ENCODE data around the gene TNFRSF4. TPM values are rescaled to one million over a fixed set of nuclear protein-coding genes. Genes with fewer than 3 reads are reported as not detected.

Gene TNFRSF4
- not detected in 2 replicates for total RNA-seq

GRCh38 chr1:1213345-1214265 lies at the start of gene TNFRSF4:
TSS of gene TNFRSF4 (minus strand) at chr1:1214153. CDS start at chr1:1214127, 26 bp downstream.

GRCh38 chr1:1246577-1247340 lies 32.8 kb upstream of the TNFRSF4 start, which contains the start of gene C1QTNF12:
TSS of gene C1QTNF12 (minus strand) at chr1:1246722. CDS start at chr1:1246690, 32 bp downstream.

GRCh38 chr1:1232208-1232795 lies 18.3 kb upstream of the TNFRSF4 start, which contains the start of gene B3GALT6:
TSS of gene B3GALT6 (plus strand) at chr1:1232237. CDS start at chr1:1232279, 42 bp downstream.

DNA sequence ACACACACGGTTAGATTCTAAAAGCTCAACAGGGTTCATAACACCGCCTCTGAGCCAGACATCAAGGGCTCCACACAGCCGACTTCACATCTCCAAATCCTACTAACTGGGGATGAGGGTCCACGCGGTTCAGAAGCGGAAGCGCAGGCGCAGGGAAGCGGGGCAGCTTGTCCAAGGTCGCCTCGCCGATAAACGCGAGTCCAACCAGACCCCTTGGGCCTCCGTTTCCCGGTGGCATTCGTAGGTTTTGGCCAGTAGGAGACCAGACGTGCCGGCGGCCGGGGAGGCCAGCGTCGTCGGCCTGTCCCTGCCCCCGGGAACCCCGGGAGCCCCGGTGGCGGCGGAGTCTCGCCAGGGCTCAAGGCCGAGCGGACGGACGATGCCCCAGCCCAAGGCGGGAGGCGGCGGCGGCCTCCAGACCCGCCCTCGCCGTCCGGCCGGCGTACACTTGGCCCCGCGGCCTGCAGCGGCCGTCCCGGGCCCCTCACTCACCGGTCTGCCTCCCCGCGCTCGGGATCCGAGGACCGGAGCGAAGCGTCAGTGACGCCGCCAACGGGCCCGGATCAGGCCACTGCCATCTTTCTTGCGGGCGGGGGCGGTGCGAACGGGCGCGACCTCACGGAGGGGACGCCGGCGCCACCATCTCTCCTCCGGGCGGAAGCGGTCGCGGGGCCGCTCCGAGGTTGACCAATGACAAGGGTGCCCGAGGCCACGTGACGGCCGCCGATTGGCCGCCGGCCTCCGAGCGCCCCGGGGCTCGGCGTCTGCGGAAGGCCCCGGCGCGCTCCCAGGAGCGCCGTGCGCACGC lies 17.7 kb upstream of the TNFRSF4 start, which contains the start of gene SDF4:
SDF4 (minus strand) TSS at position 602 of the 808 bp plus-strand sequence. CDS start 3,229 bp downstream, outside the sequence.

DNA sequence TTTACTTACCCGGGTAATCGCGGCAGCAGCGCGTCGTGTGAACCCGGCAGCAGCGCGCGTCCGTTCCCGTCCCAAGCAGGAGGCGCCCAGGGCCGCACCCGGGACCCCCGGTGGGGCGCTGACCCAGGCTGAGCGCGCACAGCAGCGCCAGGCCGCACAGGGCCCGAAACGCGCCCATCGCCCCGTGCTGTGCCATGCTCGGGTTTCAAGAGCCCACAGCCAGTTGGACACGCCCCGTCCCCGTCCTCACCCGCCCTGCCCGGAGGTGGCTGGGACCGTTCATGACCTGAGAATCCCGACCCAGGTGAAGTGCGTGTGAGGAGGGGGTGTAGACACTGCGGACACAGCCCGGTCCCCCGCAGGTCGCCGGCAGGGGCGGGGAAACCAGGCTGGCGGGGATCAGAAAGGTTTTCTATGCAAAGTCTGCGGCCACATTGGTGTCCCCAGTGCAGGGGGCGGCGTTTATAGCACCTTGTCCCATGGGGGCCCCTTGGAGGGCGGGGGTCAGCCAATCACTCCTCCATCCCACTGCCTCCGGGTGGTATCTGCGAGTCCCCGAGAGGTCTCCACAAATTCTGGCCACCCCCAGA lies 7.5 kb downstream of the TNFRSF4 start, which contains the start of gene TNFRSF18:
TNFRSF18 (minus strand) TSS at position 217 of the 590 bp plus-strand sequence; CDS start at position 196, 21 bp downstream.

GRCh38 chr1:1173793-1174415 lies 40.0 kb downstream of the TNFRSF4 start, which contains the start of gene TTLL10:
TSS of gene TTLL10 (plus strand) at chr1:1173880. CDS start at chr1:1179216, 5,336 bp downstream.

Other genes starting within 250 kb of the TNFRSF4 start
- 3.6 and 9.2 TPM in 2 replicates for gene PLEKHN1, start 247.7 kb downstream of the TNFRSF4 start, total RNA-seq
- gene PERM1, start 232.1 kb downstream of the TNFRSF4 start, total RNA-seq: not detected in 2 replicates
- gene HES4, start 214.1 kb downstream of the TNFRSF4 start, total RNA-seq: 62.2 and 126 TPM in 2 replicates
- gene ISG15, start 200.7 kb downstream of the TNFRSF4 start, total RNA-seq: 43.3 and 86.5 TPM in 2 replicates
- gene AGRN, start 194.0 kb downstream of the TNFRSF4 start, total RNA-seq: 187 and 236 TPM in 2 replicates
- gene RNF223, start 139.8 kb downstream of the TNFRSF4 start, total RNA-seq: 3.8 and 5.1 TPM in 2 replicates
- gene C1orf159, start 98.1 kb downstream of the TNFRSF4 start, total RNA-seq: 8.0 and 10.2 TPM in 2 replicates
- gene TTLL10, start 40.3 kb downstream of the TNFRSF4 start, total RNA-seq: not detected in 2 replicates
- gene TNFRSF18, start 7.6 kb downstream of the TNFRSF4 start, total RNA-seq: 0.64 and 1.9 TPM in 2 replicates
- gene SDF4, start 17.8 kb upstream of the TNFRSF4 start, total RNA-seq: 73.1 and 76.6 TPM in 2 replicates
- gene B3GALT6, start 18.1 kb upstream of the TNFRSF4 start, total RNA-seq: 28.8 and 37.8 TPM in 2 replicates
- 1.9 and 2.4 TPM in 2 replicates for gene C1QTNF12, start 32.6 kb upstream of the TNFRSF4 start, total RNA-seq
- gene UBE2J2, start 59.7 kb upstream of the TNFRSF4 start, total RNA-seq: 45.2 and 48.0 TPM in 2 replicates
- gene SCNN1D, start 66.3 kb upstream of the TNFRSF4 start, total RNA-seq: 0.21 and 0.96 TPM in 2 replicates
- gene ACAP3, start 93.8 kb upstream of the TNFRSF4 start, total RNA-seq: 35.0 and 38.1 TPM in 2 replicates
- gene PUSL1, start 94.4 kb upstream of the TNFRSF4 start, total RNA-seq: 25.1 and 36.7 TPM in 2 replicates
- gene INTS11, start 110.5 kb upstream of the TNFRSF4 start, total RNA-seq: 53.9 and 67.0 TPM in 2 replicates
- gene CPTP, start 110.6 kb upstream of the TNFRSF4 start, total RNA-seq: 17.1 and 23.1 TPM in 2 replicates
- 0.21 TPM in 1 of 2 replicates, not detected in the other for gene TAS1R3, start 117.1 kb upstream of the TNFRSF4 start, total RNA-seq
- 262 and 265 TPM in 2 replicates for gene DVL1, start 135.3 kb upstream of the TNFRSF4 start, total RNA-seq
- 2.8 and 12.0 TPM in 2 replicates for gene MXRA8, start 144.4 kb upstream of the TNFRSF4 start, total RNA-seq
- 138 and 166 TPM in 2 replicates for gene AURKAIP1, start 161.1 kb upstream of the TNFRSF4 start, total RNA-seq
- 75.2 and 80.1 TPM in 2 replicates for gene CCNL2, start 185.2 kb upstream of the TNFRSF4 start, total RNA-seq
- 56.1 and 74.5 TPM in 2 replicates for gene MRPL20, start 193.1 kb upstream of the TNFRSF4 start, total RNA-seq
- 11.6 and 15.1 TPM in 2 replicates for gene ANKRD65, start 207.1 kb upstream of the TNFRSF4 start, total RNA-seq
- 13.0 and 14.1 TPM in 2 replicates for gene VWA1, start 221.5 kb upstream of the TNFRSF4 start, total RNA-seq
- gene ATAD3C, start 235.5 kb upstream of the TNFRSF4 start, total RNA-seq: not detected in 2 replicates